GM12891 (cell line): ENCODE results near the gene RANGRF.

Experiments
- PAX5 ChIP-seq: IDR thresholded peaks from 2 replicates; pipeline ENCODE4 v1.6.1; 2011; ENCODE audit warnings: low read length, moderate library complexity, mild to moderate bottlenecking; ENCODE audit not compliant: insufficient read depth, severe bottlenecking
- POLR2A ChIP-seq: IDR thresholded peaks from 2 replicates; pipeline ENCODE4 v1.6.1; 2011; ENCODE audit warnings: low read depth, low read length, control low read depth
- POLR2AphosphoS5 ChIP-seq: IDR thresholded peaks from 2 replicates; pipeline ENCODE4 v1.6.1; 2011; ENCODE audit warnings: low read depth, low read length, control low read depth
- POU2F2 ChIP-seq: IDR thresholded peaks from 2 replicates; pipeline ENCODE4 v1.6.1; 2011; ENCODE audit warnings: low read depth, mild to moderate bottlenecking, control low read depth, low read length, moderate library complexity
- SPI1 ChIP-seq: IDR thresholded peaks from 2 replicates; pipeline ENCODE4 v1.6.1; 2011; ENCODE audit warnings: low read depth, low read length, control low read depth
- TAF1 ChIP-seq: IDR thresholded peaks from 2 replicates; pipeline ENCODE4 v1.6.1; 2011; ENCODE audit warnings: low read depth, low read length, control low read depth

DNA sequence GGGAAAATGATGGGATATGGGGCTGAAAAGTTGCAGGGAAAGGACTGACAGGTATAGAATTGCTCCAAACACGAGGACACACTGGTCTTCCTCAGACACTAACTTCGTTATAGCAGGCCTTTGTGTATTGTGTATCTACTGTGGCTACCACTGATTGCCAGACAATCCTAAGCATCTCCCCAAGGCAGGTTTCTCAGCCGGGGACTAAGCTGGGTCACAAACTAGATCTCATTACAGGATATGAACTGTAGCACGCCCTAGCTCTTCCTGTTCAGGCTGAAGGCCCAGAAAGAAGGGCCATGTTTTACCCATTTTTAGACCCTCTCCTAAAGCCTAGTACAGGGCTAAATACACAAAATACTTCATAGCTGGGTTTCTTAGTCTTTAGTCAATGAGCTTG lies 5.1 kb upstream of the RANGRF start:
- TF ChIP-seq POLR2A: no peak
- no peak for TF ChIP-seq SPI1
- no peak for TF ChIP-seq TAF1
- no peak for TF ChIP-seq POLR2AphosphoS5
- TF ChIP-seq POU2F2: no peak
- no peak for TF ChIP-seq PAX5
